Measurements from ENCODE around the gene TTLL11.
A peak's percentile ranks its signal among the peaks of the same experiment; 100 is the strongest.

The TTLL11 gene

DNA sequence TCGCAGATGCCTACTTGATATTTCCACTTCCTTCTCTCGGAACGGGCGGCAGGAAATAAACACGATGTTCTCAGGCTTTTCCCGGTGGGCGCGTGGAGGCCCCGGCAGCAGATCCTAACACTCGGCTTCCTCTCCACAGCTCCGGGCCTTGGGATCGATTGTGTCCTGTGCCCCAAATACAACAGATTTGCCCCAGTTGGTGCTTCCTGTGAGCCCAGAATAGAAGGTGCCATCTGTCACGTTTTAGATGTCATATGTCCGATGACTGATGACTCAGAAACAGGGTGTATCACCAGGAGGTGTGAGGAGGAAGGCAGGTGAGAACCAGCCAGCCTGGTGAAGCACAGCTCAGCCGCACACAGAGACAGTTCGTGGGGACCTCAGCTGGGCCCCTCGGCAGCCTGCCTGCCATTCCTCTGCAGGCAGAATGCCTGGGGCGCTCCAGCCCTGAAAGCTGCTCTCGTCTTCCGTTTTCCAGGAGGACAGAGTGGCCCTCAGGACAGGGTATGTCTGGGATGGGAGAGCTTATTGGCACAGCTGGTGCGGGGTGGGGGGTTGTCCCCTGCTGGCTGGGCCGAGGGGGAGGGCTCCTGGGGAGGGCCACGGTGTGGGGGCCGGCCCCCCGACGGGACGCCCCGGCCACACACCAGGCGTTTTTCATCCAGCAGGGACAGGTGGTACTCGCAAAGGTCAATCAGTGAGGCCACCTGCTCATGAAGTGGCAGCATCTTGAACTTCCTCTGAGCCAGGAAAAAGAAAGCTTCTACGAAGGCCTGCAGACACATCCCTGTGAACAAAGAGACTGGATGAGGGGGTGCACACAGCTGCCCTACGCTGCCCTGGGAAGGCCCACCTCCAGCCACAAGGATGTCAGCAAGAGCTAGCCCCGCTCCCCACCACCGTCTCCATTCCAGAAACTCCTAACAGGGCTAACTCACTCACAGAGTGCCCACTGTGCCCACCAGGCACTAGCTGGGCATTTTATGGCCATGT lies 270.7 kb downstream of the TTLL11 start:
- no peak for DNase-seq

DNA sequence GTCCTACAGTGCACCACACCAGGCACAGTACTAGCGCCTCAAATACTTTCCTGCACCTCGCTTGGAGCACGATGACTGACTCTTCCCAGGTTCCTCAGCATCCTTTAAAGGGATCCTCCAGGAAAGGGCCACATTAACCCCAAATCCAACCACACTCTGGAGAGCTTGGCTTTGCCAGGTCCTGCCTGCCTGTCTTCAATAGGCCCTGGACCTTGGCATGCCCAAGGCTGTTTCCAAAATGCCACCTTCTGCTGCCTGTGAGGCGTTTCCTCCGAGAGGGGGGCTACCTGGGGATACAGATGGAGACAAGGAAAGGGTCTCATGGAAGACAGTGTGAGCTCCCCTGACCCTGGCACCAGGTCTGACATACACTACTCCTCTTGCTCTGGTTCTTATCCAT lies 271.8 kb downstream of the TTLL11 start:
- DNase-seq, result no peak

DNA sequence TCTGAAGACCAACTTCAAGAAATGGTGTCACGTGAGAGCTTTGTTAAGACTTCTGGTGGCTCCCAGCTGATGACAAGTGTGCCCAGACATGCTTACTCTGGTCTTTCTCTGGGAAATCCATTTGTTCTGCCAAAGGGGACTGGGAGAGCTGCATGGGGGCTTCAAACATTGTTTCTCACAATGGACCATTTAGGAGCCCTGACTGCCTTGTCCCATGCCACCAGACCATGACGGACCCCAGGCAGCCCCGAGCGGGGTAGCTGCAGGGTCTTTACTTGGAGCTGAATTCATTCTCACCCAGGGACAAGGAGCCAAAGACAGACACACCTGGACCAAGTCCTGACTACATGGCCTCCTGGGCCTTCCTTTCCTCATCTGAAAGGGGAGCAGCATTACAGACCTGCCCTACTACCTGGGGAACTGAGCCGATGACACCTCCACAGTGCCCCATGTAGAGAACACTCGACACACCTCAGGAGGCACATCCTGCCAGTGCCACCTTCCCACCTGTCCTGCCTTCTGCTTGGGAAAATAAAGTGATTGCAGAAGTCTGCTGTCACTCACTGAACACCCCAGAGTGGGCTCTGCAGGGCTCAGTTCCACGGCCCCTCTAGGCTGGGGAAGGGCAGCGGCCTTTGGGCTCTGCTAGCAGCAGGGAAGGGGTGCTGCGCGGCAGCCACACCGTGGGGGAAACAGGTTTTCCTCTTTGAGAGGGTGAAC lies 272.7 kb downstream of the TTLL11 start:
- DNase-seq, result no peak

DNA sequence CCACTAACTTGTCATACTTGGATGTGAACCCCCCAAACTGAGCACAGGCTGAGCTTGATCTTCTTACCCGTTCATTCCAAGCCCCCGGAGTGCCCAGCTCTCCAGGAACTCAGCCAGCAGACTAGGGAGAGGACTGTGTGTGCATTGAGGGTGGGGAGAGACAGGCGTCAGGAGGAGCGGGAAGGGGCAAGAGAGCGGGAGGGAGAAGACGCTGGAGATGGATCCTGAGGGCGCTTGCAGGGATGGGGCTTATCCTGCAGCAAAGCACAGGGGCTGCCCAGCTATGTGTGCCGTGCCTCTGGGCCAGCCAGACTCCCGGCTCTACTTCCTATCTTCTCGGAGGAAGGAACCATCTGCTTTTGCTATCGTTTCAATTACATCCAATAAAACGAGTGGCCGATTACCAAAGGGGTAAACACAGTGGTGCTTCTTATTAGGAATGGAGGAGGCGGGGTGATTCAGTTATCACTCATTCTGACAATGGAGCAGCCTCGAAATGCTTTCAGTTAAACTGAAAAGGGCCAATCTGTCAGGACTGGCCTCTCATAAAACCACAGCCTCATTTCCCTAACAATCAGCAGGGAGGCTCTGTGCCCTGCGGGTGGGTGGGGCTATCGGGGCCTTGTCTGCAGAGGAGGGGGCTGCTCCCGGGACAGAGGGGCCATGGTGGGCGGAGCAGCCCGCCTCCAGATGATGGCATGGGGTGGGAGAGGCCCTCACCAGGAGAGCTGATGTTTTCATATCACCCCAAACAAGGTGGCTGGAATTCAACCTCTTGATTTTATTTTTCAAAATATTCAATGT lies 273.5 kb downstream of the TTLL11 start:
- peak; percentile 48 for DNase-seq

DNA sequence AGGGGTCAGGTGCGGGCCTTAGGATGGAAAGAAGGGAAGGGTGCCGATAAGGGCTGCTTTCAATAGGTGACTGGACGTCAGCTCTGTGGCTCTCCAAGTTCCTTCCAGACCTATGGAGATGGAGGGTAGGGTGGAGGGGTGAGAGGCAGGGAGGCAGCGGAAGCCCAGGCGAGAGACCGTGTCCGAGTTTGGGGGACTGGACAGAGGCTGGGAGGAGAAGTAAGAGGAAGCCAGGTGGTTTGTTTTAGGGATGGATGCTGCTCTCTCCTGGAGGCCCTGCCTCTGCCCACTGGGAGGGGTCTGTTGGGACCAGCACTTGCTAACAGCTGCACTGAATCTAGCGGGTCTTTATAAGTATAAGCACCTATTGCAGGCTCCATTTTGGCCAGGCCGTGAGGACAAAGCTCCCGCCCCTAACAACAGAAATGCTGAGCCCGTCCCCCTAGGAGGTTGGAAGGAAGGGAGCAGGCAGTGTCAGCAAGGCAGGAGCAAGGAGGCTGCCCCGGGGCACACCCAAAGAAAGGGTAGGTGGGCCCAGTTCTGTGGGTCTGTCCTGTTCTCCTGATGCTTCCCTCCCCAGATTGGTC lies 274.2 kb downstream of the TTLL11 start:
- DNase-seq, result no peak

DNA sequence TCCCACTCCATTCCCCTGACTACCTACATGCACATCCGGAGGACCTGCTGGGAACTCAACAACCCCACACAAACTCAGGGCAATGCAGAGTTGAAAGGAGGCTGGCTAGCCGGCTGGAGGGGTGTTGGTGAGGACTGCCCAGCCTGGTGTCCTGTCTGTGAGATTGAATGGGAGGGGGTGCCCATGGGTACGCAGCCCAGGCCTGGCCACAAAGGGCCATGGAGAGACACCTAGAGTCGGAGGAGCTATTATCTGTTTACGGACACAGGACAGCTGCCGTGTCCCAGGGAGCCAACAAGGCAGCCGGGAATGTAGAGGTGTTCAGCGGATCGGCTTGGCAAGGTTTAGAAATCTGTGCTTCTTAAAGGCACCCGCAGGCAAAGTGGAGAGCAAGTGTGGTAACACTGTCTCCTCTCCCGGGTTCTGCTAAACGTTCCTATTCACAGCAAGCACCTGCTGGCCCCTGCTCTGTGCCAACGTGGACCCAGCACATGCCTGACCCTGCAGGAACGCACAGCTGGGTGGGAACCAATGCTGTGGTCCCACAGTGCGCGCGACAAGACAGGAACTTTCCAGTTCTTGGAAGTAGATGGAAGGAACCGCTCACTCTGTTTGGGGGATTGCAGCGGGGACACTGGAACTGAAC lies 275.0 kb downstream of the TTLL11 start:
- no peak for DNase-seq

DNA sequence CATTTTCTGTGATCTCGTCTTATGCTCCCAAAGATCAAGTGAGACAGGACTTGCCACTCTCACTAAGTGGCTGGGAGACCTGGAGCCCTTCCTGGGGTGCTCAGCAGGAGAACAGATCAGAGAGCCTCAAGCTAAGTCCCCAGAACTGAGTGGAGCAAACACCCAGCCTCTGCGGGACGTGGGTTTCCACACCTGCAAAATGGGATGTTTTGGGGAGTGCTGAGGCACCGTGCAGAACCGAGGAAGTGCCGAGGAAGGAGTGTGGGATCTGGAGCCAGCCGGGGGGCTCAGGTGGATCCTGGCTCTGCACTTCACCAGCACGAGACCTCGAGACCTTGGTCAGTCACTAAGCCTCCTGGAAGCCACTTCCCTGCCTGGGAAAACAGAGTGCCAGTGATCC lies 275.6 kb downstream of the TTLL11 start:
- no peak for DNase-seq

DNA sequence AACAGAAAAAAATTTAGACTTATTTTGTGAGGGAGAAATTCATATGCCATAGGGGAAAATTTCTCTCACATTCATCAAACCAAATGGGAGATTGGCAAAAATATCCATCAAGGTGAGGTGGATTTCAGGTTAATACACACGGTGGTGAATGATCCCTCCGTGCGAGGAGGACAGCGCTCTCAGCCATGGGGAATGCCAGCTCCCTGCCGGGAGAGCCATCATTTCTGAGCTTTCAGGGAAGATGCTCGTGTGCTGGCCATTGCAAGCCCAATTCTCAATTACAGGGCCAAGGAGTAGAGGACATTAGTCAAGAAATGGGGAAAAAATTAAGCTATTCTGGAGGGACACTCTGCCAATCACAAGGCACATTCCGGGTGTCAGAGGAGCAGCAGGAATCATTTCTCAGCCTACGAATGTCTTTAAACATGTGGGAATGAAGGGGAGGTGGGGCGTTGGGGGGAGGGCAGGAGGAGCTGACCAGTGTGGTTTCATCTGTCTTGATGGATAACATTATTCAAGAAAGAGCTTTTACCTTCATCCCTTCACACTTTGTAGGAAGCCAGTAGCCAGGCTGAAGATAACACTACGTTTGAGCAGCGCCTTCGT lies 276.2 kb downstream of the TTLL11 start:
- DNase-seq, result no peak

DNA sequence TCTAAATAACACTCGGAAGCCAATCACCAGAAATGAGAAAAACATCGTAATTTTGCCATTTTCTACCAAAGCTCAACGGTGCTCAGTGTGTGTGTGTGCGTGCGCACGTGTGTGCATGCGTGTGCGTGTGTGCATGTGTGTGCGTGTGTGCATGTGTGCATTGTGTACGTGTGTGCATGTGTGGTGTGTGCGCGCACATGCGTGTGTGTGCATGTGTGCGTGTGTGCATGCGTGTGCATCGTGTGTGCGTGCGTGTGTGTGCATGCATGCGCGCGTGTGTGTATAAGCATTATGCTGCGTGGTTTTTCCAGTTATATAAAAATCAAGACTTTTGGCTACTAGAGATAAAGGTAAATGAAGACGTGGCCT lies 276.7 kb downstream of the TTLL11 start:
- DNase-seq, result no peak

DNA sequence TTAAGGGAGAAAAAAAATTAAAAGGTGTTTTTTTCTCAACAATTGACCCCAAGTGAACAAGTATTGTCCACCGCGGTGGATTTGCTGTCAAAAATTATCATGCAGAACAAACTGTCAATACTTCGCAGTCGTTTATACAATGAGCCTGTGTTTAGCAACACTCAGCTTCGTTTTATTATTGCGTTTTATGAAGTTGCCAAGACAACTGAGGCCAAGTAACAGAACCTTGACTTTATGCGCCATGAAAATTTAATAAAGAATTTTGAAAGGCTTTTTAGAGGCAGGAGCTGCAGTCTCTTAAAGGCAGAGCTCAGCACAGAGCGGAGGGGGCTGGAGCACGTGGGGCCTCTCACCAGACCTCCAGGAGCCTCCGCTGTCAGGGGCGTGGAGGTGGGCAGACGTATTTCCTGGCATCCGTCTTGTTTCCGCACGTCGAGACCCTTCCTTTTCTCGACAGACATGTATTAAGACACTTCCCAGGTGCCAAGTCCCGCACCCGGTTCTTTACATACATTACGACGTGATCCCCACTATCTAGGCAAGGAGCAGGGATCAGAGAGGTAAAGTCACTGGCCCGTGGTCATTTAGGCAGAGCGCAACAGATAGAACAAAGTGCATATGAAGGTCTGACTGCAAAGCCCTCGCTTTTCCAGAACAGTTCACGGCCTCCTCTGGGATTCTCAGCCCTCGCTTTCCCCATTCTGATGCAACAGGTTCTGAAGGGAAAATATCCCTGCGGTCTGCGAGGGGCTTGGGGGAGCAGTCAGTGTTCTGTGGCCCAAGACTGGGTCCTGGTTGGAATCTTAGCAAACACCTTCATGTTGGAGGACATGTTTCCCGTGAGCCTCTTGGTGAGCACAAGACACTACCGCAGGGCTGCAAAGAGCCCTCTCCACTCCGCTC lies 277.3 kb downstream of the TTLL11 start:
- DNase-seq, result no peak

DNA sequence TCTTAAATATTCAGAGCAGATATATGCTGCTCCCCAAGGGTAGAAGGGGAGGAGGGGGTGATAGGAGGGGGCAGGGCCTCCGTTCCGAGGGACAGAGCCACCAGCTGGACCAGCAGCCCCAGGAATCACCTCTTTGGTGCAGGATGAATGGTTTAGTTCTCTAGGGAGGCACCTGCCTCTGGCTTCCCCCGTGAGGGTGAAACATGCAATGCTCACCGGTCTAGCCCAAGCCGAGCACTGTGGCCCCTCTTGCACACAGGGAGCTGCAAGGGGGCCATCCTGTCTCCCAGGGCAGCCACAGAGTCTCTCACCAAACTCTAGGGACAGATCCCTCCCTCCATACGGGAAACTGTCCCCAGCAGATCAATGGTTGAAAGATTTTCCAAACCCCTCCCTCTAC lies 278.0 kb downstream of the TTLL11 start:
- no peak for DNase-seq

DNA sequence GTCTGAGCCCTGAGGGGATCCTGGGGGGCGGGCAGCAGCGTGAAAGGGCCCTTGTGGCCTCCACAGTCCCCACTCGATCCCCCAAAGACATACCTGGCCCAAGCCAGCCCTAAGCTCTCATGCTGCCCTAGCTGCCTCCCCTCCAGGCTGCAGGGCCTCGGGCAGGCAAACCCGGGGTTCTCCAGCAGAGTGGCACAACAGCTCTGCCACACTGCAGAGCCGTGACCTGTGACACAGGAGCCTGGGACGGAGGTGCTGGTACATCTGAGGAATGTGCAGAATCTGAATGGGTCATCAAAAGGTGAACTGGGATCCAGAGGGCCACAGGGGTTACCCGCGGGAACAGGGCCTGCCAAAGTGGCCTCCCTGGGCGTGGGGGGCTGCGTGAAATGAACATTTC lies 278.5 kb downstream of the TTLL11 start:
- no peak for DNase-seq

DNA sequence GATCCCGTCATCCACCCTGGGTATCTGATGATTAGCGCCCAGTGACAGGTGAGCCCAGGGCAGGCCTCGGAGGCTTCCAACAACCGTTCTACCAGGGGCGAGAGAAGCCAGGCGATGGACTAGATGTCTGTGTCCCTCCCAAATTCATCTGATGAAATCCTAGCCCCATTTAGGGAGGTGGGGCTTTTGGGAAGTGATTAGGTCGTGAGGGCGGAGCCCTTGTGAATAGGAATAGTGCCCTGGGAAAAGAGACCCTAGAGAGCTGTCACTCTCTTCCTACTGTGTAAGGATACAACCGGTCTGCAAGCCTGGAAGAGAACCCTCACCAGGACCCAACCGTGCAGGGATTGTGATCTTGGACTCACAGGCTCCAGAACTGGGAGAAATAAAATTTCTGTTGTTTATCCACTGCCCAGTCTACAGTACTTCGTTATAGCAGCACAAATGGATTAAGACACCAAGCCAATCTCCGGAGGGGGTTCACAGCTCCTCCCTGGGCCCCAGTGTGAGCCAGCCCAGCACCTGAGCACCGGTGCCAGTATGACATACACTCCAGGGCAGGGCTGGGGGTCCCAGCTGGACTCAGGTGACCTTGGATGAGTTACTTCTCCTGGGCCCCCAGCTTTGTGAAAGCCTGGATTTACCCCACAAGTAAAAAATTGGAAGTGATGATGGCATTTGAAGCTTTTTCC lies 279.4 kb downstream of the TTLL11 start:
- no peak for DNase-seq

DNA sequence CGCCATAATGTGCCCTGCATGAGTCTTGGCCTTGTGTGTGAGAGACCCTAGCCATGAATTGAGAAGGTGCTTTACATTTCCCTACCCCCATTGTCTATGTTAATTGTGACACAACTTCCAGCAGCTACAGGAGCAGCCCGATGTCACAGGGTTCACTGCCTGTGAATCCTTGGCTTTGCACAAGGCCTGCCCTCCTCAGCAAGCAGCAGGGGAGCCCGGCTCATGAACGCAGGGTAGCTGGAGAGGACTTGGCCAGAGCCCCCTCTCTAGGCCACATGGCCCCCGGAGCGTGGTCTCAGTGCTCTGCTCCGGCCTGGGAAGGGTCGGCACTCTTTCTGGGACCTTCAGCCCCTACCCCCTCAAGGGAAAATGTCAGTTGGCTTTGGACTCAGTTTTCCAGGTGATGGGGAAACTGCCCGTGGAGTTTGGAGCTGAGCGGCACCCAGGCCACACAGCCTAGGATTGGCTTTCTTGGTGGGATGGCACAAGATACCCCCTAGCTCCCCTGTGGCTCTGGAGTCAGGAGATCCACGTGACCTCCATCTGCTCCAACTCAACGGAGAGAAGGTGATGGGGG lies 280.9 kb downstream of the TTLL11 start:
- DNase-seq, result no peak

DNA sequence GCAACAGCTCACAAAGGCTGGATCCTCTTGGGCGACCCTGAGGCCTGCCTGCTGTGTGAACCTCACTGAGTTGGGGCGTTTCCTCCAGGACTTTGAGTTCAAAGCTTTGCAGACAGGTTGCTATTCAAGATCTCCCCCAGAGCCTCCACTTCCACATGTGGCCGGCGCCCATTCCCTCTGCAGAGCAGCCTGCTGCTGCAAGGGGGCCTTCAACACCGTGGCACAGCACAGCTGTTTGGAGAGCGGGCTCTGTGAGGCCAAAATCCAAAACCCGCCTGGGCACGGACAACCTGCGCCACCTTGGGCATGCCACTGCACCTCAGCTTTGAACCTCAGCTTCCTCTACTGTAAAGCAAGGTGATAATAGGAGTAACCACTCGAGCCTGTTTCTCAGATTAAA lies 281.4 kb downstream of the TTLL11 start:
- DNase-seq, result no peak

DNA sequence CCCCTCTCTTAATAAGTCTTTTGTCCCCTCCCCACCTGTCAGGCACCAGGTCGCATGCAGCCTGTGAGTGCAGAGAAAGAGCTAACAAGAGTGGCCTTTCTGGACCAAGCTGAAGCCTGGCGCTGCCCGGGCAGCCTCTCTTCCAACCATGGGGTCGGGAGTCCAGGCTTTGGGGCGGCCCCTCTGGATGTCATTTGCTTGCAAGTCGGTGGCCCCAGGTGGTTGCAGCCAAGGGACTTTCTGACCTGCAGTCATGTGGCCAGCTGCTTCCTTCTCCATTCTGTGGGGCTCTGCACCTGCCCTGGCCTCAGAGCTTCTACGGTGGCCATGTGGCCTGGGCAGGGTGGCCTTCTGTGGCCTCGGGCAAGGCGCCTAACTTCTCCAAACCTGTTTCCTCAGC lies 282.0 kb downstream of the TTLL11 start:
- no peak for DNase-seq

DNA sequence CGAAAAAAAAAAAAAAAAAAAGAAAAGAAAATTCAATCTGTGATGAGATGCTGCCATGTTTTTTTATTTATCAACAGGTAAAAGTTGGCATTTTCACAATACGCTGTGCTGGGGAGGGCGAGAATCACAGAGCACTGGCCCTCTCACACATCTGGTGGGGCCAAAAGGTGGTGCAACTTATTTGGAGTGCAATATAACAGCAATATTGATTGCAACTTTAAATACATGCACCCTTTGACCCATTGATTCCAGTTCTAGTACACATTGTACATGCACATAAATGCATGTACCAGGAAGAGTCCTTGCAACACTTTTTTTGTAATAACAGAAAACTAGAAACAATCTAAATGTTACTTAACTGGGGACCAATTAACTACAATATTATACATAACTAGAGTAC lies 282.6 kb downstream of the TTLL11 start:
- DNase-seq, result no peak

DNA sequence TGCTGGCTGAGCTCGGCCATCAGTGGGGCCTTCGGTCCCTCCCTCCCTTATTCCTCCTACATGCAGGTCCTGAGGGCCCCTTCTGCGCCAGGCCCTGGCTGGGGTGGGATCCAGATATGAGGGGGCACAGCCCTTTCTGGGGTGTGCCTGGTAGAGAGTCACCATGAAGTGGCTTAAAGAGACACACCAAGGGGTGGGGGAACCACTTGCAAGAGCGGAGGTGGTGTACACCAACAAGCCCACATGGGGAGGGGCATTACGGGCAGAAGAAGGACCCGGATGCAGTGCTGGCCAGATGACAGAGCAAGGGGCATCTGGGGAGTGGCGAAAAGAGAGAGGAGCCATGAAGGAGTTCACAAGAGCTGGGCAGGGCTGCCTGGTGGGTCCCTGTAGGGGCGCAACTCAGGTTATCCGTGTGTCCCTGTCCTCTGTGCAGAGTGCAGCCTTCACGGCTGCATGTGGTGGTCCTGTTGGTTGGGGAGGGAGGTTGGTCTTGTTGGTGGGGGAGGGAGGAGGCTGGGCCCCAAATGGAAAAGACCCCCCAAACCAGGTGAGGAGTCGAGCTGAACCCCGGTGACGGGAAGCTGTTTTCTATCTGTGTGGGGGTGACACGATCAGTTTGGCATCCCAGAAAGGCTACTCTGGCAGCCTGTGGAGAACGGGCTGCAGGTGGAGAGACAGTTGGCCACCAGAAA lies 283.6 kb downstream of the TTLL11 start:
- DNase-seq, result no peak

DNA sequence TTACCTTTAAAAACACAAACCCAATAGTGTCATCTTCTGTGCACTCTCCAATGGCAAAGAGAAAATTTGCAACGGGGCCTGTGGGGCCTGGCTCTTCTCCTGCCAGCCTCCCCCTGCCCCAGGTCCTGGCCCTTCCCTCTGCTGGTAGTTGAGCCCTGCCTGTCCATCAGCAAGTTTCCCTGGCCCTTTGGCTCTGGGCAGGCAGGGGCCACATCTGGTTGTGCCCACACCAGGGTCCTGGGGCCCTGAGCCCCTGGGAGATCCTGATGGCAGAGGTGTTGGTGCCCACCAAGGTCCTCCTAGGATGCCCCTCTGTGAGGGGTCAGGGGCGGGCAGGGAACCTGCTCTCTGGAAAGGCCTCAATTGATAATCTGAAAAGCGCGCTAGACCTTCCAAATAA lies 284.3 kb downstream of the TTLL11 start:
- DNase-seq, result no peak
